ENCODE measurements around the gene PAFAH2. TPM values are rescaled to one million over a fixed set of nuclear protein-coding genes. Genes with fewer than 3 reads are reported as not detected.

PAFAH2 gene
- total RNA-seq, 1 experiment from 2014 or later = 13.0 TPM

DNA sequence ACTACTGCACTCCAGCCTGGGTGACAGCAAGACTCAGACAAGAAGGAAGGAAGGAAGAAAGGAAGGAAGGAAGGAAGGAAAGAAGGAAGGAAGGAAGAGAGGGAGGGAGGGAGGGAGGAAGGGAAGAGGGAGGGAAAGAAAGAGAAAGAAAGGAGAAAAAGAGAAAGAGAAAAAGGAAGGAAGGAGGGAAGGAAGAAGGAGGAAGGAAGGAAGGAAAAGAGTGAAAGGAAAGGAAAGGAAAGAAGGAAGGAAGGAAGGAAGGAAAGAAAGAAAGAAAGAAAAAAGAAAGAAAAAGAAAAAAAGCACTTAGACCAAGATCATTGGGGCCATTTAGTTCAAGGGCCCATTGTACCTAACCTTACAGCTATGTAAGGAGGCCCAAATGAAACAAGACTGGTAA lies 42.3 kb downstream of the PAFAH2 start:
- peaks cover 3 to 10% of the 10 kb centered on the region in 2 experiments; a peak in 2 of 4 replicates for H3K36me3 ChIP-seq (ENCODE audit: control insufficient read depth in 1 of 2, insufficient read depth in 2 of 2, low read length in 2 of 2)
- H3K27ac ChIP-seq (ENCODE audit: low read depth, low read length) = no peak overlapping the region
- TF ChIP-seq SIN3A (IDR thresholded peaks at IDR 0.05; ENCODE audit: low read depth) = no peak
- TF ChIP-seq EZH2phosphoT487 (IDR thresholded peaks at IDR 0.05; ENCODE audit: borderline replicate concordance) = no peak
- TF ChIP-seq CEBPB (IDR thresholded peaks at IDR 0.05; ENCODE audit: low read depth) = no peak
- no peak for TF ChIP-seq ZFX (IDR thresholded peaks at IDR 0.05)
- no peak for TF ChIP-seq JUND (IDR thresholded peaks at IDR 0.05)
- no peak for TF ChIP-seq FOSL1 (IDR thresholded peaks at IDR 0.05; ENCODE audit: low read depth)
- no peak for TF ChIP-seq REST (IDR thresholded peaks at IDR 0.05; ENCODE audit: low read depth)
- no peak for TF ChIP-seq RAD21 (IDR thresholded peaks at IDR 0.05; ENCODE audit: low read depth)
- TF ChIP-seq, protein P1, sequence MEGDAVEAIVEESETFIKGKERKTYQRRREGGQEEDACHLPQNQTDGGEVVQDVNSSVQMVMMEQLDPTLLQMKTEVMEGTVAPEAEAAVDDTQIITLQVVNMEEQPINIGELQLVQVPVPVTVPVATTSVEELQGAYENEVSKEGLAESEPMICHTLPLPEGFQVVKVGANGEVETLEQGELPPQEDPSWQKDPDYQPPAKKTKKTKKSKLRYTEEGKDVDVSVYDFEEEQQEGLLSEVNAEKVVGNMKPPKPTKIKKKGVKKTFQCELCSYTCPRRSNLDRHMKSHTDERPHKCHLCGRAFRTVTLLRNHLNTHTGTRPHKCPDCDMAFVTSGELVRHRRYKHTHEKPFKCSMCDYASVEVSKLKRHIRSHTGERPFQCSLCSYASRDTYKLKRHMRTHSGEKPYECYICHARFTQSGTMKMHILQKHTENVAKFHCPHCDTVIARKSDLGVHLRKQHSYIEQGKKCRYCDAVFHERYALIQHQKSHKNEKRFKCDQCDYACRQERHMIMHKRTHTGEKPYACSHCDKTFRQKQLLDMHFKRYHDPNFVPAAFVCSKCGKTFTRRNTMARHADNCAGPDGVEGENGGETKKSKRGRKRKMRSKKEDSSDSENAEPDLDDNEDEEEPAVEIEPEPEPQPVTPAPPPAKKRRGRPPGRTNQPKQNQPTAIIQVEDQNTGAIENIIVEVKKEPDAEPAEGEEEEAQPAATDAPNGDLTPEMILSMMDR (IDR thresholded peaks at IDR 0.05 in 2 of 3, conservative IDR thresholded peaks at IDR 0.05 in 1 of 3; ENCODE audit: borderline replicate concordance in 1 of 3, insufficient read depth in 1 of 3, low read depth in 2 of 3, low read length in 2 of 3) = no peak
- TF ChIP-seq EZH2 (IDR thresholded peaks at IDR 0.05) = no peak
- no peak for TF ChIP-seq EGR1 (IDR thresholded peaks at IDR 0.05; ENCODE audit: low read depth)
- no peak for DNase-seq (ENCODE audit: low read depth, low spot score)
- H2AFZ ChIP-seq (ENCODE audit: low read depth, low read length, poor library complexity, severe bottlenecking) = no peak overlapping the region
- POLR2A ChIA-PET = no interaction called here
- no peak overlapping the region for H3K4me2 ChIP-seq (ENCODE audit: low read length)
- ATAC-seq = no peak
- H3K79me2 ChIP-seq (ENCODE audit: insufficient read depth, low read length) = no peaks in the 10 kb centered on the region
- RAD21 ChIA-PET (ENCODE audit: low non-redundant PET in 1 of 2, low total read pairs in 2 of 2, uncharacterized antibody in 2 of 2, unreplicated experiment in 2 of 2) = no interaction called here
- CTCF ChIA-PET = no interaction called here
- intact Hi-C loops (cut with micrococcal nuclease) = no loop called here
- H3K4me1 ChIP-seq (ENCODE audit: control insufficient read depth in 1 of 2, insufficient read depth in 2 of 2, low read length in 2 of 2) = no peaks in the 10 kb centered on the region
- H3K9me2 ChIP-seq (ENCODE audit: insufficient read depth) = no peaks in the 10 kb centered on the region
- H3K9ac ChIP-seq (ENCODE audit: low read length) = no peak overlapping the region
- no peaks in the 10 kb centered on the region for H3K9me3 ChIP-seq (ENCODE audit: control insufficient read depth in 1 of 2, insufficient read depth in 1 of 2, low read depth in 1 of 2, low read length in 2 of 2)
- no peak overlapping the region for H3K4me3 ChIP-seq (replicated peaks in 1 of 2; ENCODE audit: low read depth in 1 of 2, low read length in 2 of 2)
- H4K20me1 ChIP-seq (ENCODE audit: insufficient read depth) = no peaks in the 10 kb centered on the region
- H3K27me3 ChIP-seq (ENCODE audit: insufficient read depth, low read length) = no peaks in the 10 kb centered on the region
- BruUV-seq (replicated peaks) = no TSS peak
